HepG2 (cell line): ENCODE results near the gene NUDT1. TPM values are rescaled to one million over a fixed set of nuclear protein-coding genes. Genes with fewer than 3 reads are reported as not detected.

Source experiments
- ARHGAP35 ChIP-seq: sonication (generic); formaldehyde crosslinking; IDR thresholded peaks from 2 replicates; pipeline ENCODE4 v1.9.0; 2022; ENCODE audit warnings: mild to moderate bottlenecking, inconsistent platforms, moderate library complexity, missing genetic modification reagents, borderline replicate concordance
- ARNTL ChIP-seq: sonication (generic); formaldehyde crosslinking; IDR thresholded peaks from 2 replicates; pipeline ENCODE4 v1.4.0; 2020; ENCODE audit warnings: mild to moderate bottlenecking, missing genetic modification reagents
- ATRX ChIP-seq: sonication (generic); formaldehyde crosslinking; IDR thresholded peaks from 2 replicates; pipeline ENCODE4 v1.4.0; 2020; ENCODE audit warnings: missing genetic modification reagents, borderline replicate concordance
- BRF2 ChIP-seq: sonication (generic); formaldehyde crosslinking; IDR thresholded peaks from 2 replicates; pipeline ENCODE4 v1.8.1; 2022; ENCODE audit warnings: mild to moderate bottlenecking, missing genetic modification reagents
- FOXA3 ChIP-seq: IDR thresholded peaks from 2 replicates; pipeline ENCODE4 v1.6.1; 2016; ENCODE audit warnings: missing genetic modification reagents, missing compliant biosample characterization
- KDM5A ChIP-seq: fragments of 200-600 bp; sonication (generic); IDR thresholded peaks from 2 replicates; pipeline ENCODE4 v1.7.0; 2018; ENCODE audit warnings: antibody characterized with exemption, mild to moderate bottlenecking, low read length, borderline replicate concordance
- MAFK ChIP-seq, 2 experiments: IDR thresholded peaks in 1 of 2; conservative IDR thresholded peaks in 1 of 2; 2 replicates each; pipeline ENCODE4 v1.6.1; 2011; ENCODE audit warnings: improper control_type of control experiment in 2 of 2, low read length in 2 of 2
- MED8 ChIP-seq: sonication (generic); formaldehyde crosslinking; IDR thresholded peaks from 2 replicates; pipeline ENCODE4 v1.8.1; 2023; ENCODE audit warnings: mild to moderate bottlenecking, missing genetic modification reagents; ENCODE audit not compliant: insufficient replicate concordance
- MNT ChIP-seq: fragments of 450-650 bp; IDR thresholded peaks from 2 replicates; pipeline ENCODE4 v1.6.1; 2016
- NBN ChIP-seq: fragments of 450-650 bp; conservative IDR thresholded peaks from 2 replicates; pipeline ENCODE4 v1.6.1; 2017
- RXRB ChIP-seq: IDR thresholded peaks from 2 replicates; pipeline ENCODE4 v1.6.1; 2016; ENCODE audit warnings: borderline replicate concordance, missing genetic modification reagents, missing compliant biosample characterization
- SNRNP70 ChIP-seq: fragments of 200-400 bp; formaldehyde crosslinking; IDR thresholded peaks from 2 replicates; pipeline ENCODE4 v1.6.1; 2017; ENCODE audit warnings: mild to moderate bottlenecking, low read depth, low read length, moderate library complexity
- STAT5B ChIP-seq: sonication (generic); formaldehyde crosslinking; IDR thresholded peaks from 2 replicates; pipeline ENCODE4 v1.4.0; 2020; ENCODE audit warnings: missing genetic modification reagents
- ZKSCAN1 ChIP-seq: fragments of 150-350 bp; IDR thresholded peaks from 2 replicates; pipeline ENCODE4 v1.6.1; 2014; ENCODE audit warnings: low read length
- ZMYM2 ChIP-seq: sonication (generic); formaldehyde crosslinking; IDR thresholded peaks from 2 replicates; pipeline ENCODE4 v1.8.0; 2022; ENCODE audit warnings: mild to moderate bottlenecking, missing genetic modification reagents
- ZMYM4 ChIP-seq: sonication (generic); formaldehyde crosslinking; IDR thresholded peaks from 2 replicates; pipeline ENCODE4 v1.8.1; 2023; ENCODE audit warnings: mild to moderate bottlenecking, missing genetic modification reagents
- polyA plus RNA-seq, 8 experiments: library from polyadenylated mRNA; depleted of rRNA in 3 of 8; stranded (reverse) in 7 of 8; unstranded in 1 of 8; fragments of >200 nt; fragmentation: Illumina TruSeq in 4 of 8; extraction: Trizol in 4 of 8; gene quantifications; 2 replicates each; pipeline versions ENCODE4 v1.2.1 to v1.2.3, GENCODE V29; 2011 to 2016; ENCODE audit warnings: low read depth in 4 of 8, missing spikeins in 1 of 8, mixed read lengths in 1 of 8; ENCODE audit not compliant: insufficient read depth in 1 of 8
- total RNA-seq, 5 experiments: library from RNA; depleted of rRNA; stranded (reverse); fragments of >200 nt; fragmentation: Illumina TruSeq; extraction: Trizol; gene quantifications; 2 replicates each; pipeline ENCODE4 v1.2.3, GENCODE V29; 2016; ENCODE audit warnings: low read depth in 1 of 5
- TF ChIP-seq, protein P1 (sequence below): sonication (generic); formaldehyde crosslinking; IDR thresholded peaks from 2 replicates; pipeline ENCODE4 v1.9.0; 2021; ENCODE audit warnings: missing genetic modification reagents, borderline replicate concordance
- TF ChIP-seq, protein P2 (sequence below): IDR thresholded peaks from 2 replicates; pipeline ENCODE4 v1.6.1; 2016; ENCODE audit warnings: low read depth, control low read depth
- TF ChIP-seq, protein P3 (sequence below): sonication (generic); formaldehyde crosslinking; IDR thresholded peaks from 2 replicates; pipeline ENCODE4 v1.8.0; 2022; ENCODE audit warnings: missing genetic modification reagents, mild to moderate bottlenecking, borderline replicate concordance
- TF ChIP-seq, protein P4 (sequence below): sonication (generic); formaldehyde crosslinking; IDR thresholded peaks from 2 replicates; pipeline ENCODE4 v1.4.0; 2020; ENCODE audit warnings: missing genetic modification reagents

Gene NUDT1
- total and polyA plus RNA-seq, 2 of the 13 experiments (the other 11 are each of a cell fraction or from before 2014, with no cell fraction given): 9.1 to 26.8 TPM

DNA sequence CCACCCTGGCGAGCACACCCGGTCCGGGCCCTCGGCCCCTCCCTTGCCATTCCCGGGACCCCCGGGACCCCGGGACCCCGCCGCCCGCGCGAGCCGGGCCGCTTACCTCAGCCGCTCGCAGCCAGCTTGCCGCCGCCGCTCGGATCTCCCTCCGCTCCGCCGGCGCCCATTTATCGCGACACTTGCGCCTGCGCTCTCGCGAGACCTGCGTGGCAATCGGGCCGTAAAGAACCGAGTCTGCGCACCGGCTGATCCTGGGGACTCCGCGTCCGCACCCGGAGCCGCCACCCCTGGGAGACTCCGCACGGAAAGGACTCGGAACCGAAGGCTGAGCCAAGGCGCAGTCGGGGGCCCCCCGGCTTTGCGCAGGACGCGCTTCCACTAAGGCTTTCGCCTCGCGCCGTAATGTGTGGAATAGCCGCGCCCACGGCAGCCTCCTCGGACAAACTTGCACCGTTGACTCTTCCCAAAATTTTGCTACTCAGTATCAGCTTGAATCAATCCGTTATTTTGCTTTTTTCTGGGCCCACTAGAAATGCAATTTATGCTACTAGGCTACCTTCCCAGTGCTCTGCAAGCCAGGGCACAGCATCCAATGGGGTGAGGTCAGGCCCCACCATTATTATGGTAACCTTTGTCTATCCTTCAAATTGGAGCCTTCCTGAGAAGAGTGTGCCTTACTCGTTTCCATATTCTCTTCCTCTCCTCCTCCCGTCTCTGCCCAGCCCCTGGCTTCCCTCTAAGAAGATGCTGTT lies 9.1 kb upstream of the NUDT1 start, which contains the start of gene MAD1L1 (continued):
- TF ChIP-seq, protein P1, sequence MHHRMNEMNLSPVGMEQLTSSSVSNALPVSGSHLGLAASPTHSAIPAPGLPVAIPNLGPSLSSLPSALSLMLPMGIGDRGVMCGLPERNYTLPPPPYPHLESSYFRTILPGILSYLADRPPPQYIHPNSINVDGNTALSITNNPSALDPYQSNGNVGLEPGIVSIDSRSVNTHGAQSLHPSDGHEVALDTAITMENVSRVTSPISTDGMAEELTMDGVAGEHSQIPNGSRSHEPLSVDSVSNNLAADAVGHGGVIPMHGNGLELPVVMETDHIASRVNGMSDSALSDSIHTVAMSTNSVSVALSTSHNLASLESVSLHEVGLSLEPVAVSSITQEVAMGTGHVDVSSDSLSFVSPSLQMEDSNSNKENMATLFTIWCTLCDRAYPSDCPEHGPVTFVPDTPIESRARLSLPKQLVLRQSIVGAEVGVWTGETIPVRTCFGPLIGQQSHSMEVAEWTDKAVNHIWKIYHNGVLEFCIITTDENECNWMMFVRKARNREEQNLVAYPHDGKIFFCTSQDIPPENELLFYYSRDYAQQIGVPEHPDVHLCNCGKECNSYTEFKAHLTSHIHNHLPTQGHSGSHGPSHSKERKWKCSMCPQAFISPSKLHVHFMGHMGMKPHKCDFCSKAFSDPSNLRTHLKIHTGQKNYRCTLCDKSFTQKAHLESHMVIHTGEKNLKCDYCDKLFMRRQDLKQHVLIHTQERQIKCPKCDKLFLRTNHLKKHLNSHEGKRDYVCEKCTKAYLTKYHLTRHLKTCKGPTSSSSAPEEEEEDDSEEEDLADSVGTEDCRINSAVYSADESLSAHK (CRISPR knock-in tag): no peak
- TF ChIP-seq FOXA3 (CRISPR knock-in tag): 0 out of 2 replicates have a peak, but pooled peaks have one; percentile 16
- TF ChIP-seq, protein P2, sequence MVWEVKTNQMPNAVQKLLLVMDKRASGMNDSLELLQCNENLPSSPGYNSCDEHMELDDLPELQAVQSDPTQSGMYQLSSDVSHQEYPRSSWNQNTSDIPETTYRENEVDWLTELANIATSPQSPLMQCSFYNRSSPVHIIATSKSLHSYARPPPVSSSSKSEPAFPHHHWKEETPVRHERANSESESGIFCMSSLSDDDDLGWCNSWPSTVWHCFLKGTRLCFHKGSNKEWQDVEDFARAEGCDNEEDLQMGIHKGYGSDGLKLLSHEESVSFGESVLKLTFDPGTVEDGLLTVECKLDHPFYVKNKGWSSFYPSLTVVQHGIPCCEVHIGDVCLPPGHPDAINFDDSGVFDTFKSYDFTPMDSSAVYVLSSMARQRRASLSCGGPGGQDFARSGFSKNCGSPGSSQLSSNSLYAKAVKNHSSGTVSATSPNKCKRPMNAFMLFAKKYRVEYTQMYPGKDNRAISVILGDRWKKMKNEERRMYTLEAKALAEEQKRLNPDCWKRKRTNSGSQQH: no peak
- TF ChIP-seq MAFK (conservative IDR thresholded peaks at IDR 0.05 in 1 of 2, IDR thresholded peaks at IDR 0.05 in 1 of 2; ENCODE audit: low read length in 2 of 2): no peak; a peak in 1 of 4 replicates
- peak; percentile 77 for TF ChIP-seq MED8 (CRISPR knock-in tag)
- TF ChIP-seq SNRNP70: no peak
- TF ChIP-seq ARNTL (CRISPR knock-in tag): no peak
- TF ChIP-seq, protein P3, sequence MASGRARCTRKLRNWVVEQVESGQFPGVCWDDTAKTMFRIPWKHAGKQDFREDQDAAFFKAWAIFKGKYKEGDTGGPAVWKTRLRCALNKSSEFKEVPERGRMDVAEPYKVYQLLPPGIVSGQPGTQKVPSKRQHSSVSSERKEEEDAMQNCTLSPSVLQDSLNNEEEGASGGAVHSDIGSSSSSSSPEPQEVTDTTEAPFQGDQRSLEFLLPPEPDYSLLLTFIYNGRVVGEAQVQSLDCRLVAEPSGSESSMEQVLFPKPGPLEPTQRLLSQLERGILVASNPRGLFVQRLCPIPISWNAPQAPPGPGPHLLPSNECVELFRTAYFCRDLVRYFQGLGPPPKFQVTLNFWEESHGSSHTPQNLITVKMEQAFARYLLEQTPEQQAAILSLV (CRISPR knock-in tag): no peak; the same call in 1 of the 2 replicates
- TF ChIP-seq ZMYM4 (CRISPR knock-in tag): peak; percentile 59; the same call in 1 of the 2 replicates
- no peak for TF ChIP-seq ATRX (CRISPR knock-in tag)
- peak; percentile 43 for TF ChIP-seq RXRB
- no peak for TF ChIP-seq MNT
- no peak for TF ChIP-seq BRF2 (CRISPR knock-in tag)
- no peak for TF ChIP-seq ZMYM2 (CRISPR knock-in tag)
- TF ChIP-seq STAT5B (CRISPR knock-in tag): no peak
- TF ChIP-seq ARHGAP35: peak; percentile 73; the same call in 1 of the 2 replicates
- peak; percentile 90 for TF ChIP-seq KDM5A
- TF ChIP-seq ZKSCAN1: no peak
- TF ChIP-seq, protein P4, sequence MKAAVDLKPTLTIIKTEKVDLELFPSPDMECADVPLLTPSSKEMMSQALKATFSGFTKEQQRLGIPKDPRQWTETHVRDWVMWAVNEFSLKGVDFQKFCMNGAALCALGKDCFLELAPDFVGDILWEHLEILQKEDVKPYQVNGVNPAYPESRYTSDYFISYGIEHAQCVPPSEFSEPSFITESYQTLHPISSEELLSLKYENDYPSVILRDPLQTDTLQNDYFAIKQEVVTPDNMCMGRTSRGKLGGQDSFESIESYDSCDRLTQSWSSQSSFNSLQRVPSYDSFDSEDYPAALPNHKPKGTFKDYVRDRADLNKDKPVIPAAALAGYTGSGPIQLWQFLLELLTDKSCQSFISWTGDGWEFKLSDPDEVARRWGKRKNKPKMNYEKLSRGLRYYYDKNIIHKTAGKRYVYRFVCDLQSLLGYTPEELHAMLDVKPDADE (CRISPR knock-in tag): 0 out of 2 replicates have a peak, but pooled peaks have one; percentile 50
- no peak for TF ChIP-seq NBN
